ENCODE results near the gene FAHD1. TPM values are rescaled to one million over a fixed set of nuclear protein-coding genes. Genes with fewer than 3 reads are reported as not detected.

FAHD1 gene
- total and polyA plus RNA-seq, 4 donors, result 17.2 to 32.1 (median 25.6) TPM

DNA sequence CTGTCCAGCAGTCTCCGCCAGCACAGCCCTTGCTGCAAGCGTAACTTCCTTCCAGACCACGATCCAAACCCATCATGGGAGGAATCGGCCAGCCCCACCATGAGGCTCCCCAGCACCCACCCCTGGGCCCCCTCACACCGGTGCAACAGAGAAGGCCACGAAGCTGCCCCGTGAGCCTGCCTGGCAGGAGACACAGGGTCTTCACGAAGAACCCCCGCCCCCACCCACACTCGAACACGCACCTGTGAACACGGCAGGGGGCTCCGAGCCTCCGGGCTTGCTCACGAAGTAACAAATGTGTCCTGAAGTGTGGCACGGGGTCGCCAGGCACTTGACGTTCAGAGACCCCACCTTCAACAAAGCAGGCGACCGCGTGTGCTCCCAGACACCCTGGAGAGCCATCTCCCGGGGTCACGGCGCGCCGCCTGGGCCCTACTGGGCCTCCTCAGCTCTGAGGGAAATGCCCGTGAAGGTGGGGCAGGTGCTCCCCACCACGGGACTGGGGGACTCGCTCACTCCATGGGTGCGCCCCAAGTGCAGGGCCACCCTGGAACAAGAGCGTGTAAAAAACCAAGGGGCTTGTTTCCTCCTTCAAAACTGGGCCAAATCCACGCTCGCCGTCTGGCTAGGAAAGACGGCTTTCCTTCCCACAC, 8.0 kb upstream of the FAHD1 start:
- H3K27me3 ChIP-seq (ENCODE audit: control insufficient read depth in 3 of 3, insufficient read depth in 3 of 3, low read length in 2 of 3), result no peaks in the 10 kb centered on the region

DNA sequence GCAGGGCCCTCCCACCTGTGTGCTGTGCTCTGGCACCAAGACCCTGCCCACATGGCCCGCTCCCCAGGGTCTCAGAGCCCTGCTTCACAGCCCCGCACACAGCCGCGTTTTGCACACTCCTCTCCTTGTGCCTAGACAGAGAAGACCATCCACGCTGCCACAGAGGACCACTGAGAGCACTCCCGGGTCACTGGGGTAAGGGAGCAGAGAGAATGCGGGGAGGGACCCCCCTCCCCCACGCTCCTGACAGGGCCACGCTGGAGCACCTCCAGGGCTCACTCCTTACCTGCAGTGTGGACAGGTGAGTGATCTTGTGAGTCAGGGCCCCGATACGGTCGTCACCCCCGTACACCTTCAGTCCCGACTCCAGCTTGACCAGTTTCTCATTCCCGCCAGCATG, 7.4 kb upstream of the FAHD1 start:
- DNase-seq (no peak), ATAC-seq (ENCODE audit: insufficient read depth, low FRiP score) (no peak)
- WGBS, 2 donors, result 95% methylated on average over 15 of the region's 15 CpGs
- TF ChIP-seq, protein P1, sequence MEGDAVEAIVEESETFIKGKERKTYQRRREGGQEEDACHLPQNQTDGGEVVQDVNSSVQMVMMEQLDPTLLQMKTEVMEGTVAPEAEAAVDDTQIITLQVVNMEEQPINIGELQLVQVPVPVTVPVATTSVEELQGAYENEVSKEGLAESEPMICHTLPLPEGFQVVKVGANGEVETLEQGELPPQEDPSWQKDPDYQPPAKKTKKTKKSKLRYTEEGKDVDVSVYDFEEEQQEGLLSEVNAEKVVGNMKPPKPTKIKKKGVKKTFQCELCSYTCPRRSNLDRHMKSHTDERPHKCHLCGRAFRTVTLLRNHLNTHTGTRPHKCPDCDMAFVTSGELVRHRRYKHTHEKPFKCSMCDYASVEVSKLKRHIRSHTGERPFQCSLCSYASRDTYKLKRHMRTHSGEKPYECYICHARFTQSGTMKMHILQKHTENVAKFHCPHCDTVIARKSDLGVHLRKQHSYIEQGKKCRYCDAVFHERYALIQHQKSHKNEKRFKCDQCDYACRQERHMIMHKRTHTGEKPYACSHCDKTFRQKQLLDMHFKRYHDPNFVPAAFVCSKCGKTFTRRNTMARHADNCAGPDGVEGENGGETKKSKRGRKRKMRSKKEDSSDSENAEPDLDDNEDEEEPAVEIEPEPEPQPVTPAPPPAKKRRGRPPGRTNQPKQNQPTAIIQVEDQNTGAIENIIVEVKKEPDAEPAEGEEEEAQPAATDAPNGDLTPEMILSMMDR (IDR thresholded peaks at IDR 0.05; ENCODE audit: control extremely low read depth, extremely low read depth), result no peak
- no peak overlapping the region for H3K4me3 ChIP-seq
- no peak overlapping the region for H3K9ac ChIP-seq (ENCODE audit: insufficient read depth in 1 of 2, low read length in 2 of 2)
- H3K4me1 ChIP-seq (ENCODE audit: control insufficient read depth in 5 of 5, insufficient read depth in 5 of 5, low read length in 5 of 5), result peaks cover 0 to 4% (median 0%) of the 10 kb centered on the region in 5 donors
- no peaks in the 10 kb centered on the region for H3K9me3 ChIP-seq (ENCODE audit: control insufficient read depth in 4 of 4, insufficient read depth in 3 of 4, low read length in 3 of 4)
- H3K27ac ChIP-seq (ENCODE audit: low read depth in 1 of 2, low read length in 1 of 2), result no peak overlapping the region
- peaks cover 0 to 58% (median 10%) of the 10 kb centered on the region in 4 donors for H3K36me3 ChIP-seq (ENCODE audit: control insufficient read depth in 4 of 4, insufficient read depth in 4 of 4, low read length in 4 of 4)
- no peaks in the 10 kb centered on the region for H3K27me3 ChIP-seq (ENCODE audit: control insufficient read depth in 3 of 3, insufficient read depth in 3 of 3, low read length in 2 of 3)

More for the DNA sequence above, 8.0 kb upstream of the FAHD1 start:
- H3K4me3 ChIP-seq, result no peak overlapping the region
- peaks cover 0 to 58% (median 10%) of the 10 kb centered on the region in 4 donors for H3K36me3 ChIP-seq (ENCODE audit: control insufficient read depth in 4 of 4, insufficient read depth in 4 of 4, low read length in 4 of 4)
- TF ChIP-seq, protein P1 (IDR thresholded peaks at IDR 0.05; ENCODE audit: control extremely low read depth, extremely low read depth), result no peak
- no peak for DNase-seq
- WGBS, 2 donors, result 96% methylated on average over 35 of the region's 35 CpGs
- H3K4me1 ChIP-seq (ENCODE audit: control insufficient read depth in 5 of 5, insufficient read depth in 5 of 5, low read length in 5 of 5), result no peaks in the 10 kb centered on the region
- no peaks in the 10 kb centered on the region for H3K9me3 ChIP-seq (ENCODE audit: control insufficient read depth in 4 of 4, insufficient read depth in 3 of 4, low read length in 3 of 4)
- no peak overlapping the region for H3K9ac ChIP-seq (ENCODE audit: insufficient read depth in 1 of 2, low read length in 2 of 2)
- ATAC-seq (ENCODE audit: insufficient read depth, low FRiP score), result no peak
- no peak overlapping the region for H3K27ac ChIP-seq (ENCODE audit: low read depth in 1 of 2, low read length in 1 of 2)

DNA sequence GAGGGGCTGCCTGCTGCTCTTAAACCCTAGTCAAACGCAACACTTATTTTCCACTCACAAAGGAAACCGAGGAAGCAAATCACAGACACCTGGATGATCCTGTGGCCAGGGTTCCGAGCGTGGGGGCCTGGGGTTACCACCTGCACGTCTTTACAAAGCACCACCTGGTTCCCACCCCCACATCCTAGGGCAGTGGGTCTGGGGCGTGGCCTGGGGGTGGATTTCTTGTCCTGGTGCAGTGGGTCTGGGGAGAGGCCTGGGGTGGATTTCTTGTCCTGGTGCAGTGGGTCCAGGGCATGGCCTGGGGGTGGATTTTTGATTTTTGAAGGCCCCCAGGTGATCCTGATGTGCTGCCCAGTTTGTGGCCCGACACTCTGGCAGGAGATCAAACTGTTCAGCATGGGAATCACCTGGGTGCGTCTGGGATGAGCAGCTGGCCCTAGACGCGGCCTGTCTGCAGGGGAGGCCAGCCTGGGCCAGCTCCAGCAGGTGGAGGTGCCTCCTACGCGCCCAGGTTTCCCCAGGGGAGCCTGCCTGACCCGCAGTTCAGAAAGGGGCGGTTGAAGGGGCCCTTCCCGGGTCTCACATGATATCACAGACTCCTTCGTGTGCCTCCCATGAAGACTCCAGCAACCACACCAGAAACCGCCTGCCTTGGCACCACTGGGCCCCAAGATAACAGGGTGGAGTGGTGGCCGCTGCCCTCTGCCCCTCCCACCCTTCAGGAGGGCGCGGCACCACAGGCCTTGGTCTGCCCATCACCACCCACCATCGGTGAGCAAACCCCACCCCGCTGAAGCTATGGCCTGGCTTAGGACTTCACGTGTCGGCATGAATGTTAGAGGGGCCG, 6.7 kb upstream of the FAHD1 start:
- Histone ChIP-seq H3K27me3 (ENCODE audit: control insufficient read depth in 3 of 3, insufficient read depth in 3 of 3, low read length in 2 of 3) (no peaks in the 10 kb centered on the region), H3K9ac (ENCODE audit: insufficient read depth in 1 of 2, low read length in 2 of 2) (no peak overlapping the region), H3K27ac (ENCODE audit: low read depth in 1 of 2, low read length in 1 of 2) (no peak overlapping the region), H3K4me1 (ENCODE audit: control insufficient read depth in 5 of 5, insufficient read depth in 5 of 5, low read length in 5 of 5) (peaks cover 0 to 4% (median 1%) of the 10 kb centered on the region in 5 donors), H3K4me3 (no peak overlapping the region), H3K36me3 (ENCODE audit: control insufficient read depth in 4 of 4, insufficient read depth in 4 of 4, low read length in 4 of 4) (peaks cover 0 to 56% (median 8%) of the 10 kb centered on the region in 4 donors), H3K9me3 (ENCODE audit: control insufficient read depth in 4 of 4, insufficient read depth in 3 of 4, low read length in 3 of 4) (no peaks in the 10 kb centered on the region)
- no peak for DNase-seq
- TF ChIP-seq, protein P1 (IDR thresholded peaks at IDR 0.05; ENCODE audit: control extremely low read depth, extremely low read depth), result no peak
- 93 to 94% methylated on average over 25 of the region's 25 CpGs for WGBS, 2 donors
- no peak for ATAC-seq (ENCODE audit: insufficient read depth, low FRiP score)

Measured in lung (tissue), 12 donors.